Measurements from ENCODE around the gene SEMA4G. TPM values are rescaled to one million over a fixed set of nuclear protein-coding genes. Genes with fewer than 3 reads are reported as not detected.

SEMA4G gene
- total and polyA plus RNA-seq, 2 experiments from 2014 or later = 5.3 to 8.5 TPM

DNA sequence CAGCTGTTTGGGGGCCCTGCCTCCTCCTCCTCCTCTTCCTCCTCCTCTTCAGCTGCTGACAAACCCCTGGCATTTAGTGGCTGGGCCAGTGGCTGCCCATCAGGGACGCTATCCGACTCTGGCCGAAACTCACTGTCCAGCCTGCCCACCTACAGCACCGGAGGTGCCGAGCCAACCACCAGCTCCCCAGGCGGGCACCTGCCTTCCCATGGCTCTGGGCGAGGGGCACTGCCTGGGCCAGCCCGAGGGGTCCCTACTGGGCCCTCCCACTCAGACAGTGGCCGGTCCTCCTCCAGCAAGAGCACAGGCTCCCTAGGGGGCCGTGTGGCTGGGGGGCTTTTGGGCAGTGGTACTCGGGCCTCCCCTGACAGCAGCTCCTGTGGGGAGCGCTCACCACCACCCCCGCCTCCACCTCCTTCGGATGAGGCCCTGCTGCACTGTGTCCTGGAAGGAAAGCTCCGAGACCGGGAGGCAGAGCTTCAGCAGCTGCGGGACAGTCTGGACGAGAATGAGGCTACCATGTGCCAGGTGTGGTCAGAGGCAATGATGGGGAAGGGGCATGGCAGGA is 34.4 kb downstream of the SEMA4G start:
- no peak for ATAC-seq
- H3K4me3 Mint-ChIP-seq = no peak overlapping the region
- H3K79me2 ChIP-seq (replicated peaks; ENCODE audit: insufficient read depth) = peaks cover 22% of the 10 kb centered on the region

More for the DNA sequence above, 34.4 kb downstream of the SEMA4G start:
- no peak overlapping the region for H3K4me2 ChIP-seq
- no peaks in the 10 kb centered on the region for H3K27me3 ChIP-seq (ENCODE audit: insufficient read depth)
- H3F3A ChIP-seq (replicated peaks; ENCODE audit: low read depth) = peaks cover 4% of the 10 kb centered on the region; the same call in 1 of the 2 replicates
- Mint-ChIP-seq H3K27ac (no peak overlapping the region), H3K36me3 (ENCODE audit: low read depth) (peaks cover 38% of the 10 kb centered on the region), H3K9me3 (no peaks in the 10 kb centered on the region; the same call in 2 of the 3 replicates), H3K4me1 (peaks cover 18% of the 10 kb centered on the region), H3K27me3 (ENCODE audit: insufficient read depth, low read depth, poor library complexity) (peaks cover 12% of the 10 kb centered on the region)
- no peak overlapping the region for H2AFZ ChIP-seq
- TF ChIP-seq, protein P1, sequence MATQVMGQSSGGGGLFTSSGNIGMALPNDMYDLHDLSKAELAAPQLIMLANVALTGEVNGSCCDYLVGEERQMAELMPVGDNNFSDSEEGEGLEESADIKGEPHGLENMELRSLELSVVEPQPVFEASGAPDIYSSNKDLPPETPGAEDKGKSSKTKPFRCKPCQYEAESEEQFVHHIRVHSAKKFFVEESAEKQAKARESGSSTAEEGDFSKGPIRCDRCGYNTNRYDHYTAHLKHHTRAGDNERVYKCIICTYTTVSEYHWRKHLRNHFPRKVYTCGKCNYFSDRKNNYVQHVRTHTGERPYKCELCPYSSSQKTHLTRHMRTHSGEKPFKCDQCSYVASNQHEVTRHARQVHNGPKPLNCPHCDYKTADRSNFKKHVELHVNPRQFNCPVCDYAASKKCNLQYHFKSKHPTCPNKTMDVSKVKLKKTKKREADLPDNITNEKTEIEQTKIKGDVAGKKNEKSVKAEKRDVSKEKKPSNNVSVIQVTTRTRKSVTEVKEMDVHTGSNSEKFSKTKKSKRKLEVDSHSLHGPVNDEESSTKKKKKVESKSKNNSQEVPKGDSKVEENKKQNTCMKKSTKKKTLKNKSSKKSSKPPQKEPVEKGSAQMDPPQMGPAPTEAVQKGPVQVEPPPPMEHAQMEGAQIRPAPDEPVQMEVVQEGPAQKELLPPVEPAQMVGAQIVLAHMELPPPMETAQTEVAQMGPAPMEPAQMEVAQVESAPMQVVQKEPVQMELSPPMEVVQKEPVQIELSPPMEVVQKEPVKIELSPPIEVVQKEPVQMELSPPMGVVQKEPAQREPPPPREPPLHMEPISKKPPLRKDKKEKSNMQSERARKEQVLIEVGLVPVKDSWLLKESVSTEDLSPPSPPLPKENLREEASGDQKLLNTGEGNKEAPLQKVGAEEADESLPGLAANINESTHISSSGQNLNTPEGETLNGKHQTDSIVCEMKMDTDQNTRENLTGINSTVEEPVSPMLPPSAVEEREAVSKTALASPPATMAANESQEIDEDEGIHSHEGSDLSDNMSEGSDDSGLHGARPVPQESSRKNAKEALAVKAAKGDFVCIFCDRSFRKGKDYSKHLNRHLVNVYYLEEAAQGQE (IDR thresholded peaks at IDR 0.05; ENCODE audit: unreplicated experiment) = no peak
- TF ChIP-seq EZH2 (IDR thresholded peaks at IDR 0.05; ENCODE audit: low read depth, unreplicated experiment) (no peak), POLR2AphosphoS5 (IDR thresholded peaks at IDR 0.05; ENCODE audit: low read depth) (no peak), EZH2phosphoT487 (IDR thresholded peaks at IDR 0.05; ENCODE audit: unreplicated experiment) (no peak), JUNB (IDR thresholded peaks at IDR 0.05; ENCODE audit: unreplicated experiment) (no peak), ZNF331 (CRISPR knock-in tag; IDR thresholded peaks at IDR 0.05; ENCODE audit: low read depth) (no peak), ZNF114 (CRISPR knock-in tag; IDR thresholded peaks at IDR 0.05) (no peak), STAT1 (IDR thresholded peaks at IDR 0.05; ENCODE audit: unreplicated experiment) (no peak), CREB1 (CRISPR knock-in tag; IDR thresholded peaks at IDR 0.05; ENCODE audit: low read depth) (no peak), NANOG (IDR thresholded peaks at IDR 0.05; ENCODE audit: borderline replicate concordance) (no peak)
- TF ChIP-seq, protein P2, sequence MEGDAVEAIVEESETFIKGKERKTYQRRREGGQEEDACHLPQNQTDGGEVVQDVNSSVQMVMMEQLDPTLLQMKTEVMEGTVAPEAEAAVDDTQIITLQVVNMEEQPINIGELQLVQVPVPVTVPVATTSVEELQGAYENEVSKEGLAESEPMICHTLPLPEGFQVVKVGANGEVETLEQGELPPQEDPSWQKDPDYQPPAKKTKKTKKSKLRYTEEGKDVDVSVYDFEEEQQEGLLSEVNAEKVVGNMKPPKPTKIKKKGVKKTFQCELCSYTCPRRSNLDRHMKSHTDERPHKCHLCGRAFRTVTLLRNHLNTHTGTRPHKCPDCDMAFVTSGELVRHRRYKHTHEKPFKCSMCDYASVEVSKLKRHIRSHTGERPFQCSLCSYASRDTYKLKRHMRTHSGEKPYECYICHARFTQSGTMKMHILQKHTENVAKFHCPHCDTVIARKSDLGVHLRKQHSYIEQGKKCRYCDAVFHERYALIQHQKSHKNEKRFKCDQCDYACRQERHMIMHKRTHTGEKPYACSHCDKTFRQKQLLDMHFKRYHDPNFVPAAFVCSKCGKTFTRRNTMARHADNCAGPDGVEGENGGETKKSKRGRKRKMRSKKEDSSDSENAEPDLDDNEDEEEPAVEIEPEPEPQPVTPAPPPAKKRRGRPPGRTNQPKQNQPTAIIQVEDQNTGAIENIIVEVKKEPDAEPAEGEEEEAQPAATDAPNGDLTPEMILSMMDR (conservative IDR thresholded peaks at IDR 0.05; ENCODE audit: low read depth in 2 of 2) = no peak
- TF ChIP-seq, protein P3, sequence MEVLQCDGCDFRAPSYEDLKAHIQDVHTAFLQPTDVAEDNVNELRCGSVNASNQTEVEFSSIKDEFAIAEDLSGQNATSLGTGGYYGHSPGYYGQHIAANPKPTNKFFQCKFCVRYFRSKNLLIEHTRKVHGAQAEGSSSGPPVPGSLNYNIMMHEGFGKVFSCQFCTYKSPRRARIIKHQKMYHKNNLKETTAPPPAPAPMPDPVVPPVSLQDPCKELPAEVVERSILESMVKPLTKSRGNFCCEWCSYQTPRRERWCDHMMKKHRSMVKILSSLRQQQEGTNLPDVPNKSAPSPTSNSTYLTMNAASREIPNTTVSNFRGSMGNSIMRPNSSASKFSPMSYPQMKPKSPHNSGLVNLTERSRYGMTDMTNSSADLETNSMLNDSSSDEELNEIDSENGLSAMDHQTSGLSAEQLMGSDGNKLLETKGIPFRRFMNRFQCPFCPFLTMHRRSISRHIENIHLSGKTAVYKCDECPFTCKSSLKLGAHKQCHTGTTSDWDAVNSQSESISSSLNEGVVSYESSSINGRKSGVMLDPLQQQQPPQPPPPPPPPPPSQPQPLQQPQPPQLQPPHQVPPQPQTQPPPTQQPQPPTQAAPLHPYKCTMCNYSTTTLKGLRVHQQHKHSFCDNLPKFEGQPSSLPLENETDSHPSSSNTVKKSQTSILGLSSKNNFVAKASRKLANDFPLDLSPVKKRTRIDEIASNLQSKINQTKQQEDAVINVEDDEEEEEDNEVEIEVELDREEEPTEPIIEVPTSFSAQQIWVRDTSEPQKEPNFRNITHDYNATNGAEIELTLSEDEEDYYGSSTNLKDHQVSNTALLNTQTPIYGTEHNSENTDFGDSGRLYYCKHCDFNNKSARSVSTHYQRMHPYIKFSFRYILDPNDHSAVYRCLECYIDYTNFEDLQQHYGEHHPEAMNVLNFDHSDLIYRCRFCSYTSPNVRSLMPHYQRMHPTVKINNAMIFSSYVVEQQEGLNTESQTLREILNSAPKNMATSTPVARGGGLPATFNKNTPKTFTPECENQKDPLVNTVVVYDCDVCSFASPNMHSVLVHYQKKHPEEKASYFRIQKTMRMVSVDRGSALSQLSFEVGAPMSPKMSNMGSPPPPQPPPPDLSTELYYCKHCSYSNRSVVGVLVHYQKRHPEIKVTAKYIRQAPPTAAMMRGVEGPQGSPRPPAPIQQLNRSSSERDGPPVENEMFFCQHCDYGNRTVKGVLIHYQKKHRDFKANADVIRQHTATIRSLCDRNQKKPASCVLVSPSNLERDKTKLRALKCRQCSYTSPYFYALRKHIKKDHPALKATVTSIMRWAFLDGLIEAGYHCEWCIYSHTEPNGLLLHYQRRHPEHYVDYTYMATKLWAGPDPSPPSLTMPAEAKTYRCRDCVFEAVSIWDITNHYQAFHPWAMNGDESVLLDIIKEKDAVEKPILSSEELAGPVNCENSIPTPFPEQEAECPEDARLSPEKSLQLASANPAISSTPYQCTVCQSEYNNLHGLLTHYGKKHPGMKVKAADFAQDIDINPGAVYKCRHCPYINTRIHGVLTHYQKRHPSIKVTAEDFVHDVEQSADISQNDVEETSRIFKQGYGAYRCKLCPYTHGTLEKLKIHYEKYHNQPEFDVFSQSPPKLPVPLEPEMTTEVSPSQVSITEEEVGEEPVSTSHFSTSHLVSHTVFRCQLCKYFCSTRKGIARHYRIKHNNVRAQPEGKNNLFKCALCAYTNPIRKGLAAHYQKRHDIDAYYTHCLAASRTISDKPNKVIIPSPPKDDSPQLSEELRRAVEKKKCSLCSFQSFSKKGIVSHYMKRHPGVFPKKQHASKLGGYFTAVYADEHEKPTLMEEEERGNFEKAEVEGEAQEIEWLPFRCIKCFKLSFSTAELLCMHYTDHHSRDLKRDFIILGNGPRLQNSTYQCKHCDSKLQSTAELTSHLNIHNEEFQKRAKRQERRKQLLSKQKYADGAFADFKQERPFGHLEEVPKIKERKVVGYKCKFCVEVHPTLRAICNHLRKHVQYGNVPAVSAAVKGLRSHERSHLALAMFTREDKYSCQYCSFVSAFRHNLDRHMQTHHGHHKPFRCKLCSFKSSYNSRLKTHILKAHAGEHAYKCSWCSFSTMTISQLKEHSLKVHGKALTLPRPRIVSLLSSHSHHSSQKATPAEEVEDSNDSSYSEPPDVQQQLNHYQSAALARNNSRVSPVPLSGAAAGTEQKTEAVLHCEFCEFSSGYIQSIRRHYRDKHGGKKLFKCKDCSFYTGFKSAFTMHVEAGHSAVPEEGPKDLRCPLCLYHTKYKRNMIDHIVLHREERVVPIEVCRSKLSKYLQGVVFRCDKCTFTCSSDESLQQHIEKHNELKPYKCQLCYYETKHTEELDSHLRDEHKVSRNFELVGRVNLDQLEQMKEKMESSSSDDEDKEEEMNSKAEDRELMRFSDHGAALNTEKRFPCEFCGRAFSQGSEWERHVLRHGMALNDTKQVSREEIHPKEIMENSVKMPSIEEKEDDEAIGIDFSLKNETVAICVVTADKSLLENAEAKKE (CRISPR knock-in tag; IDR thresholded peaks at IDR 0.05) = no peak
- no peak for DNase-seq (ENCODE audit: low spot score)
- no peak overlapping the region for H3K27ac ChIP-seq (ENCODE audit: low read depth)
- no peak overlapping the region for H3K4me3 ChIP-seq
- H3K36me3 ChIP-seq (ENCODE audit: insufficient read depth) = no peaks in the 10 kb centered on the region; the same call in 1 of the 2 replicates
- H3K4me1 ChIP-seq (ENCODE audit: insufficient read depth) = peaks cover 15% of the 10 kb centered on the region
- 0 out of 2 replicates have a peak, but pooled peaks cover 7% of the 10 kb centered on the region for H4K20me1 ChIP-seq (replicated peaks; ENCODE audit: insufficient read depth)
- no peaks in the 10 kb centered on the region for H3K9me2 ChIP-seq (ENCODE audit: insufficient read depth)
